Hindlimb muscle (tissue), 1 donor: ENCODE results near the gene TMEM134. TPM values are rescaled to one million over a fixed set of nuclear protein-coding genes. Genes with fewer than 3 reads are reported as not detected.
"Not testable (repeated sequence)": the region's sequence is repeated elsewhere in the genome, so short reads cannot be mapped to it uniquely, and the experiment has no call there.

Source experiments
- DNase-seq: peaks from one replicate; pipeline ENCODE4 v3.0.0-alpha.2; 2013
- polyA plus RNA-seq: library from polyadenylated mRNA; unstranded; fragments of 120-200 nt; gene quantifications from one replicate; pipeline ENCODE4 v1.2.1, GENCODE V29; 2013; ENCODE audit not compliant: insufficient read length

TMEM134 gene
- polyA plus RNA-seq, 1 donor = 61.4 TPM

GRCh38 chr11:67485873-67486361 lies 16.9 kb upstream of the TMEM134 start:
- not testable (repeated sequence) for DNase-seq

GRCh38 chr11:67484847-67485311 lies 15.8 kb upstream of the TMEM134 start:
- no peak for DNase-seq

GRCh38 chr11:67483831-67484665 lies 15.0 kb upstream of the TMEM134 start:
- DNase-seq = no peak

DNA sequence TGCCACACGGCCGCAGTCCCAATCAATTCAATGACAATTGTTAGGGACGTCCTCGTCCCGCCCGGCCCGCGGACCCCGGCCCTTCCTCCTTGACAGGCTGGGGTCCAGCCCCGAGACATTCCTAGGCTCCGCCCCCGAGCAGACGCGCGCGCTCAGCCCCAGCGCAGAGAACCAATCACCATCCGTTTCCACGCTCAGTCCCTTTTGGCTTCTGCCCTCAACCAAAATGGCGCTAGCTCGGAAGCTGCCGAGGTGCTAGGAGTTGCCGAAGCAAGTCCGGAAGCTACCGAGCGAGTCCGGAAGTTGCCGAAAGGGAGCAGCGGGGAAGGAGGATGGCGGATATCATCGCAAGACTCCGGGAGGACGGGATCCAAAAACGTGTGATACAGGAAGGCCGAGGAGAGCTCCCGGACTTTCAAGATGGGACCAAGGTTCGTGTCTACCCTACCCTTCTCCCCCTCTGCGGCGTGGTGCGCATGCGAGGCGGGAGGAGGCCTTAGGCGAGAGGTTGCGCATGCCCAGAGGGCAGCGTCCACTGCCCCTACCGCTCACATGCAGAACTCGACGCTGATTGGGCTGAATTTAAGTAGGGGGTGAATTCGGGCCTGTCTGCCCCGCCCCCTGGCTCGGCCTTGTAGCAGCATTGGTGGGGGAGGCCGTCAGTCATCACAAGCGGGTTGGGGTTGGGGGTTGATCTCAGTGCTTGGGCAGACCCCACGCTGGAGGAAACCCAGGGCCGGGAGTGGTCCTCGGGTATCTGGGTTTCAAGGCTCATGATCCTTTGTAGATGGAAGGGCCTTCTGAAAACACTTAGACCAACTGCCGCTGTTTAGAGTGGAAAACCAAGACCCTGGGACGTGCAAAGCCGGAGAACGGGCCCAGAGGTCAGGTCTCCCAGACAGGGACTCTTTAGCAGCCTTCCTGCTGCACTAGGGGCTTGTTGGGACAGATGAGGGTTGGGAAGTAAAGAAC lies 14.1 kb upstream of the TMEM134 start, which contains the start of gene AIP:
AIP (plus strand) TSS at position 200 of the 972 bp plus-strand sequence; CDS start at position 333, 133 bp downstream.
- DNase-seq = peak; percentile 98

DNA sequence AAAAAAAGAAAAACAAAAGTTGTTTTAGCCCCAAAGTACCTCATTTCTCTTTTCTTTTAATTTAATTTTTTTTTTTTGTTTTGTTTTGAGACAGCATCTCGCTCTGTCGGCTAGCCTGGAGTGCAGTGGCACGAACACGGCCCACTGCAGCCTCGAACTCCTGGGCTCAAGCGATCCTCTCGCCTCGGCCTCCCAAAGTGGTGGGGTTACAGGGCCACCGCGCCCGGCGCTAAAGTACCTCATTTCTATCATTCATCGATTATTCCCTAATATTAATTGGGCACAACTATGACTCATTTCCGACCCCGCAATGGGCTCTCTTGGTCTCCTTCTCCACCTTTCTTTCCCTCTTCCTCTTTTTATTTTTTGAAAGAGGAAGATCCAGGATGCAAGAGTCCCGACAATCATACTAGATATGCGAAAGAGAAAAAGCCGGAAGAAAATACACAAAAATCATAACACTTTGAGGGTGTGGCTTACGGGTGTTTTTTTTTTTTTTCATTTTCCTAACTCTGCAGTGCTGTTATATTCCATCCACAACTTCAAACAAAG lies 13.3 kb upstream of the TMEM134 start:
- DNase-seq = no peak

DNA sequence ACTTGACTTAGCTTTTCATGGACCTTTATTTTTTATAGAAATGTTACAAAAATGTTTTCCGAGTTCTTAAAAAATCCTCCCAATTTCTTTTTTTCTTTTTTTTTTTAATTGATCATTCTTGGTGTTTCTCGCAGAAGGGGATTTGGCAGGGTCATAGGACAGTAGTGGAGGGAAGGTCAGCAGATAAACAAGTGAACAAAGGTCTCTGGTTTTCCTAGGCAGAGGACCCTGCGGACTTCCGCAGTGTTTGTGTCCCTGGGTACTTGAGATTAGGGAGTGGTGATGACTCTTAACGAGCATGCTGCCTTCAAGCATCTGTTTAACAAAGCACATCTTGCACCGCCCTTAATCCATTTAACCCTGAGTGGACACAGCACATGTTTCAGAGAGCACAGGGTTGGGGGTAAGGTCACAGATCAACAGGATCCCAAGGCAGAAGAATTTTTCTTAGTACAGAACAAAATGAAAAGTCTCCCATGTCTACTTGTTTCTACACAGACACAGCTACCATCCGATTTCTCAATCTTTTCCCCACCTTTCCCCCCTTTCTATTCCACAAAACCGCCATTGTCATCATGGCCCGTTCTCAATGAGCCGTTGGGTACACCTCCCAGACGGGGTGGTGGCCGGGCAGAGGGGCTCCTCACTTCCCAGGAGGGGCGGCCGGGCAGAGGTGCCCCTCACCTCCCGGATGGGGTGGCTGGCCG lies 8.4 kb upstream of the TMEM134 start:
- DNase-seq = not testable (repeated sequence)

- not testable (repeated sequence) for DNase-seq
These were observed 7.6 kb upstream of the TMEM134 start for GRCh38 chr11:67476692-67477091.

DNA sequence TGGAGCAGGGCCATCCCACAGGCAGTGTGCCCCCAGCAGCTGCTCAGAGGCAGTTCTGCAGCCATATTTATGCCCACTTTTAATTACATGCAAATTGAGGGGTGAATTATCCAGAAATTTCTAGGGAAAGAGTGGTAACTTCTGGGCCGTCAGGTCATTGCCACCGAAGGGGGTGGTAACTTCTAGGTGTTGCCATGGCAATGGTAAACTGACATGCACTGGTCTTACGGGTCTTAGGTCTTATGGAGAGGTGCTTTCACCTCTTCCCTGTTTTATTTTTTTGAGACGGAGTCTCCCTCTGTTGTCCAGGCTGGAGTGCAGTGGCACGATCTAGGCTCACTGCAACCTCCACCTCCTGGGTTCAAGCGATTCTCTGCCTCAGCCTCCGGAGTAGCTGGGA lies 3.8 kb upstream of the TMEM134 start:
- no peak for DNase-seq

- DNase-seq = no peak
These were observed 1.4 kb upstream of the TMEM134 start for GRCh38 chr11:67470337-67471002.

DNA sequence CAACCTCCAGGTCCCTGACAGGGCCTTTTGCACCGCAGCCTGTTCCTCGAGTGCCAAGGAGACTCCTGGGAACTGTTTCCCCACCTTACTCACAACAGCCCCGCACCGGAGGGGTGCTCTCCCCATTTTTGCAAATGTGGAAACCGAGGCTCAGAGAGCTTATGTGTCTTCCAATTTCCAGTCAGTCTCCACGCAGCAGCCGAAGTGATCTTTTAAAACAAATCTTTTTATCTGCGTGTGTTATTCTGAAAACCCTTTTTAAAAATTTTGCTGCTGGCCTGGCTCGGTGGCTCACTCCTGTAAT lies 409 bp upstream of the TMEM134 start:
- DNase-seq = no peak

DNA sequence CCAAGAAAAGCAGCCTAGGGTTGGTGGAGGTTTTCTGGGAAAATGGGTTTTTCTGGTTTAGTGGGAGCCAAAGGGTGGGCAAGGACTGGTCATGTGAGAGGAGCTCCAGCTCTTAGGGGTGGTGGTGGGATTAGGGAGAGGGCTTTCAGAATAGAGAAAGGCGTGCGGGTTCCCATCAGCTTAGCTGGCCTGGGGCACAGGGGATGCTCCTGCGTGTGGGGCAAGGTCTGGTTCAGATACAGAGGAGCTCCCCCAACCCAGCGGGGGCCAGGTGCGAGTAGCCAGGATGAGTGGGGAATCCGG lies 644 bp downstream of the TMEM134 start:
- DNase-seq = no peak

GRCh38 chr11:67468056-67468455 lies 995 bp downstream of the TMEM134 start:
- no peak for DNase-seq

DNA sequence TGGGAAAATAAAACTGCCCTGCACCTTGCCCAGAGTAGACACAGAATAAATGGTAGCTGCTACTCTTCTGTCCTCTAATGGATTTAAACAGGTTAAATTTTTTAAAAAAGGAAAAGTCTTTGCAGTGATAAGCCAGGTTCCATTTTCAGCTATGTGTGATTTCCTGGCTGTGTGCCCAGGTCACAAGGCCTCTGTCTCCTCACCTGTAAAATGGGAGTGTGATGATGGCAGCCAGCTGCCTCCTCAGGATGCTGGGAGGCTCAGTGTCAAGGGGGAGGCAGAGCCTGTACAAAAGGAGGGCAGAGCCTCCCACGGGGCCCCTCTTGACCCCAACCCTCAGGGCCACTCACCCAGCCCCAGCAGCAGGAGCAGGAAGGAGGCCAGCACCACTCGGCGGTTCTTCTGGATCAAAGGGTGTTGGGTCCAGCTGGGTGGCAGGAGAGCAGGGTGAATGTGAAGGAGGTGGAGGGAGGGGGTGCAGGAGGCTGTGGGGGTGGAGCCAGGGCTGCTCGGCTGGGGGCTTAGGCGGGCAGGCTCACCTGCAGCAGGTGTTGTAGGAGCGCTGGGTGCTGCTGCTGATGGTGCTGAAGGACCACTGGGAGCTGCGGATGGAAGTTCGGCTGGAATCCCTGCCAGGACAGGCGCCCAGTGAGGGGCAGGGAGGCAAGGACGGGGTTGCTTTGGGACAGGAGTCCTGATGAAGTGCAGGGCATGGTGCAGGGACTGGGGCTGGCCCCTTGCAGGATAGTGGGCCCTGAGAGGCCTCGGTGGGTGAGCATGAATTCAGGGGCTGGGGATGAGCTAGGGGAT lies 1.9 kb downstream of the TMEM134 start:
- DNase-seq = no peak

- DNase-seq = no peak
These were observed 2.7 kb downstream of the TMEM134 start for GRCh38 chr11:67466367-67466766.

DNA sequence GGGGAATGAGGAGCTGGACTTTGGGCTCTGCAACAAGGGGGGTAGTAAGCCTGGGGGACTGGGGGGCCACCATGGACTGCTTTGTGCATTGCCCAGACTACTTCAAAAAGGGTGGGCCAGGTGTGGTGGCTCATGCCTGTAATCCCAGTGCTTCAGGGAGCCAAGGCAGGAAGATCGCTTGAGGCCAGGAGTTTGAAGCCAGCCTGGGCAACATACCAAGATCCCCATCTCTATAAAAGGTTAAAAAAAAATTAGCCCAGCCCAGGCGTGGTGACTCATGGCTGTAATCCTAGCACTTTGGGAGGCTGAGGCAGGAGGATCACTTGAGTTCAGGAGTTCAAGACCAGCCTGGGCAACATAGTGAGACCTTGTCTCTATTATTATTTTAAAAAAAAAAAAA lies 3.5 kb downstream of the TMEM134 start:
- DNase-seq = not testable (repeated sequence)

DNA sequence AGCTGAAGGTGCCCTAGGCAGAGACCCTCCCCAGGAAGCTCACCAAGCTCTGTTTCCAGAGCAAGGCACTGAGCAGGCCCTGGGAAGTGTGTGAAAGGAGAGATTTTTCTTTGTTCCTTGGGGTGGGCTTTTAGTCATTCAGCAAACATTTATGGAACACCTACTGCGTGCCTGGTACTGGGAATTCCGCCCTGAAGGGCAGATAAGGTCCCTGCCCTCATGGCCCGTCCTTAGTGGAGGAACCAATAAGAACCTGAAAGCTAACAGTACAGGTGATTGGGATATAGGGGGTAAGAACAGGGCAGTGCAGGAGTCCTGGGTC lies 3.9 kb downstream of the TMEM134 start:
- DNase-seq = no peak

- DNase-seq = peak; percentile 61
These were observed 4.5 kb downstream of the TMEM134 start for GRCh38 chr11:67464411-67465188.

GRCh38 chr11:67463680-67464410 lies 5.2 kb downstream of the TMEM134 start:
- no peak for DNase-seq

DNA sequence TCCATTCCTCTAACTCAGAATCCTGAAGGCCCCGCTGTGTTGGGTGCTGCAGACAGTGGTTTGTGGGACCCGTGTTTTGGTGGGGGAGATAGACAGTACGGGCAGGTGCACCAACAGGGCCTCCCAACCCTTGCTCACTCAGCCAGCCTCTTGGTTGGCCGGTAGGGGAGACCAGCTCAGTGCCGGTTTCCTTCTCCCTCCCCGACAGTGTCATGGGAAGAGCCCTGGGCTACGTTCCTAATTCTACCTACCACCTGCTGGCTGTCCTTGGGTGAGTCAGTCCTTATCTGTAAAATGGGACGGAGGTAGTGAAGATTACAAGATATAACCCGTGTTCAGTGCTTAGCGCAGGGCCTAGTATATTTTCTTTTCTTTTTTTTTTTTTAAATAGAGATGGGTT lies 5.9 kb downstream of the TMEM134 start:
- no peak for DNase-seq

DNA sequence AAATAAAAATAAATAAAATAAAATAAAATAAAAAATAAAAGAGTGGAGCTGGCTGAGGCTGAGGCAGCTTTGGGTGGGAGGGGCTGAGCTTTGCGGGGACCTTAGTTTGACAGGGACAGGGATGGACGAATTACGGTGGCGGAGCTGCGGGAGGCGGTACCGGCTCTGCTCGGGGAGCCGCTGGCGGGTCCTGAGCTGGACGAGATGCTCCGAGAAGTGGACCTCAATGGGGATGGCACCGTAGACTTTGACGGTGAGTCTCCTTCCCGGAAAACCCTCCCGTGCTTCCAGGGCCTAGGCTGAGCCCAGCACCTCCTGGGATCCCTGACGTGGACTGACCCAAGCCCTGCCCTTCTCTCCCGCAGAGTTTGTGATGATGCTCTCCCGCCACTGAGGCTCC lies 10.8 kb downstream of the TMEM134 start:
- no peak for DNase-seq
